HepG2 (cell line): Measurements from ENCODE around the gene TH. TPM values are rescaled to one million over a fixed set of nuclear protein-coding genes. Genes with fewer than 3 reads are reported as not detected.
A peak's percentile ranks its signal among the peaks of the same experiment; 100 is the strongest.

Experiments
- CBFB ChIP-seq: sonication (generic); formaldehyde crosslinking; IDR thresholded peaks from 2 replicates; pipeline ENCODE4 v1.4.0; 2020; ENCODE audit warnings: missing genetic modification reagents
- ELF4 ChIP-seq: sonication (generic); formaldehyde crosslinking; IDR thresholded peaks from 2 replicates; pipeline ENCODE4 v1.5.0; 2020; ENCODE audit warnings: missing genetic modification reagents, mild to moderate bottlenecking, moderate library complexity, borderline replicate concordance
- GABPB1 ChIP-seq: IDR thresholded peaks from 2 replicates; pipeline ENCODE4 v1.6.1; 2016; ENCODE audit warnings: mild to moderate bottlenecking, missing genetic modification reagents, moderate library complexity, missing compliant biosample characterization
- GATA4 ChIP-seq: sonication (generic); IDR thresholded peaks from 2 replicates; pipeline ENCODE4 v1.6.1; 2016; ENCODE audit warnings: antibody characterized with exemption, low read depth, borderline replicate concordance
- HDAC2 ChIP-seq: sonication (generic); formaldehyde crosslinking; IDR thresholded peaks from 2 replicates; pipeline ENCODE4 v1.4.0; 2020; ENCODE audit warnings: missing genetic modification reagents
- HMGXB4 ChIP-seq, 2 experiments: sonication (generic) in 1 of 2; formaldehyde crosslinking in 1 of 2; IDR thresholded peaks; 2 replicates each; pipeline versions ENCODE4 v1.4.0 to v1.6.1; 2018 to 2020; ENCODE audit warnings: missing genetic modification reagents in 2 of 2, borderline replicate concordance in 1 of 2, low read depth in 1 of 2, mild to moderate bottlenecking in 1 of 2, missing biosample characterization in 1 of 2
- HOXD1 ChIP-seq: sonication (generic); formaldehyde crosslinking; IDR thresholded peaks from 2 replicates; pipeline ENCODE4 v1.5.0; 2020; ENCODE audit warnings: missing genetic modification reagents
- MXD4 ChIP-seq: IDR thresholded peaks from 2 replicates; pipeline ENCODE4 v1.6.1; 2016; ENCODE audit warnings: mild to moderate bottlenecking, missing biosample characterization, missing genetic modification reagents
- NFE2L1 ChIP-seq: sonication (generic); formaldehyde crosslinking; IDR thresholded peaks from 2 replicates; pipeline ENCODE4 v1.4.0; 2020; ENCODE audit warnings: missing genetic modification reagents, mild to moderate bottlenecking, borderline replicate concordance
- NR2F2 ChIP-seq: IDR thresholded peaks from 2 replicates; pipeline ENCODE4 v1.6.1; 2012; ENCODE audit warnings: low read depth, inconsistent platforms, borderline replicate concordance
- REL ChIP-seq: sonication (generic); formaldehyde crosslinking; conservative IDR thresholded peaks from 2 replicates; pipeline ENCODE4 v1.8.0; 2022; ENCODE audit warnings: mild to moderate bottlenecking, missing genetic modification reagents, moderate library complexity
- SAFB2 ChIP-seq: sonication (generic); formaldehyde crosslinking; IDR thresholded peaks from 2 replicates; pipeline ENCODE4 v1.5.1; 2020; ENCODE audit warnings: missing genetic modification reagents, low read depth, mild to moderate bottlenecking, borderline replicate concordance
- SP2 ChIP-seq: sonication (generic); formaldehyde crosslinking; IDR thresholded peaks from 2 replicates; pipeline ENCODE4 v1.5.1; 2020; ENCODE audit warnings: mild to moderate bottlenecking, missing genetic modification reagents
- SPEN ChIP-seq: sonication (generic); formaldehyde crosslinking; IDR thresholded peaks from 2 replicates; pipeline ENCODE4 v1.5.1; 2020; ENCODE audit warnings: low read depth, mild to moderate bottlenecking, missing genetic modification reagents
- TFDP1 ChIP-seq: IDR thresholded peaks from 2 replicates; pipeline ENCODE4 v1.6.1; 2016; ENCODE audit warnings: missing compliant biosample characterization, missing genetic modification reagents, borderline replicate concordance
- TOE1 ChIP-seq: sonication (generic); formaldehyde crosslinking; IDR thresholded peaks from 2 replicates; pipeline ENCODE4 v1.4.0; 2020; ENCODE audit warnings: mild to moderate bottlenecking, missing genetic modification reagents
- ZHX1 ChIP-seq: sonication (generic); formaldehyde crosslinking; IDR thresholded peaks from 2 replicates; pipeline ENCODE4 v1.8.1; 2022; ENCODE audit warnings: low read depth, mild to moderate bottlenecking, missing genetic modification reagents
- ZMYM3 ChIP-seq: sonication (generic); formaldehyde crosslinking; IDR thresholded peaks from 2 replicates; pipeline ENCODE4 v1.5.1; 2020; ENCODE audit warnings: mild to moderate bottlenecking, missing genetic modification reagents
- ZNF460 ChIP-seq: sonication (generic); formaldehyde crosslinking; IDR thresholded peaks from 2 replicates; pipeline ENCODE4 v1.5.1; 2020; ENCODE audit warnings: missing genetic modification reagents, mild to moderate bottlenecking, borderline replicate concordance
- ZNF616 ChIP-seq: sonication (generic); formaldehyde crosslinking; IDR thresholded peaks from 2 replicates; pipeline ENCODE4 v1.5.0; 2020; ENCODE audit warnings: low read depth, mild to moderate bottlenecking, missing genetic modification reagents
- ZNF782 ChIP-seq: sonication (generic); formaldehyde crosslinking; IDR thresholded peaks from 2 replicates; pipeline ENCODE4 v1.4.0; 2020; ENCODE audit warnings: missing genetic modification reagents, mild to moderate bottlenecking, borderline replicate concordance
- ZNF788 ChIP-seq: sonication (generic); formaldehyde crosslinking; IDR thresholded peaks from 2 replicates; pipeline ENCODE4 v1.5.0; 2020; ENCODE audit warnings: mild to moderate bottlenecking, missing genetic modification reagents, borderline replicate concordance
- ZNF841 ChIP-seq: sonication (generic); formaldehyde crosslinking; IDR thresholded peaks from 2 replicates; pipeline ENCODE4 v1.8.1; 2023; ENCODE audit warnings: missing genetic modification reagents, borderline replicate concordance
- polyA plus RNA-seq, 8 experiments: library from polyadenylated mRNA; depleted of rRNA in 3 of 8; stranded (reverse) in 7 of 8; unstranded in 1 of 8; fragments of >200 nt; fragmentation: Illumina TruSeq in 4 of 8; extraction: Trizol in 4 of 8; gene quantifications; 2 replicates each; pipeline versions ENCODE4 v1.2.1 to v1.2.3, GENCODE V29; 2011 to 2016; ENCODE audit warnings: low read depth in 4 of 8, missing spikeins in 1 of 8, mixed read lengths in 1 of 8; ENCODE audit not compliant: insufficient read depth in 1 of 8
- total RNA-seq, 5 experiments: library from RNA; depleted of rRNA; stranded (reverse); fragments of >200 nt; fragmentation: Illumina TruSeq; extraction: Trizol; gene quantifications; 2 replicates each; pipeline ENCODE4 v1.2.3, GENCODE V29; 2016; ENCODE audit warnings: low read depth in 1 of 5
- TF ChIP-seq, protein P1 (sequence below): sonication (generic); formaldehyde crosslinking; conservative IDR thresholded peaks from 2 replicates; pipeline ENCODE4 v1.8.0; 2022; ENCODE audit warnings: missing genetic modification reagents

Gene TH
- total and polyA plus RNA-seq, 2 of the 13 experiments (the other 11 are each of a cell fraction or from before 2014, with no cell fraction given) = 0.36 TPM; not detected in 1

- TF ChIP-seq ZNF782 (CRISPR knock-in tag) (no peak), TOE1 (CRISPR knock-in tag) (no peak; the same call in 1 of the 2 replicates), SP2 (CRISPR knock-in tag) (no peak), ZNF460 (no peak), SPEN (CRISPR knock-in tag) (no peak; the same call in 1 of the 2 replicates), GATA4 (no peak), REL (CRISPR knock-in tag) (no peak; the same call in 1 of the 2 replicates), ZHX1 (no peak), ELF4 (CRISPR knock-in tag) (no peak), HDAC2 (CRISPR knock-in tag) (no peak), NFE2L1 (CRISPR knock-in tag) (no peak), NR2F2 (no peak), SAFB2 (CRISPR knock-in tag) (no peak), HOXD1 (CRISPR knock-in tag) (no peak; the same call in 1 of the 2 replicates), MXD4 (CRISPR knock-in tag) (0 out of 2 replicates have a peak, but pooled peaks have one; percentile 7), ZNF841 (CRISPR knock-in tag) (no peak; the same call in 1 of the 2 replicates), ZNF788 (no peak), ZMYM3 (CRISPR knock-in tag) (no peak), TFDP1 (no peak), CBFB (CRISPR knock-in tag) (no peak), GABPB1 (CRISPR knock-in tag) (0 out of 2 replicates have a peak, but pooled peaks have one; percentile 1), ZNF616 (CRISPR knock-in tag) (no peak), HMGXB4 (CRISPR knock-in tag; IDR thresholded peaks at IDR 0.05; ENCODE audit: borderline replicate concordance in 1 of 2, low read depth in 1 of 2) (peak in 1 of 2 experiments; percentile 29; a peak in 1 of 4 replicates)
- TF ChIP-seq, protein P1, sequence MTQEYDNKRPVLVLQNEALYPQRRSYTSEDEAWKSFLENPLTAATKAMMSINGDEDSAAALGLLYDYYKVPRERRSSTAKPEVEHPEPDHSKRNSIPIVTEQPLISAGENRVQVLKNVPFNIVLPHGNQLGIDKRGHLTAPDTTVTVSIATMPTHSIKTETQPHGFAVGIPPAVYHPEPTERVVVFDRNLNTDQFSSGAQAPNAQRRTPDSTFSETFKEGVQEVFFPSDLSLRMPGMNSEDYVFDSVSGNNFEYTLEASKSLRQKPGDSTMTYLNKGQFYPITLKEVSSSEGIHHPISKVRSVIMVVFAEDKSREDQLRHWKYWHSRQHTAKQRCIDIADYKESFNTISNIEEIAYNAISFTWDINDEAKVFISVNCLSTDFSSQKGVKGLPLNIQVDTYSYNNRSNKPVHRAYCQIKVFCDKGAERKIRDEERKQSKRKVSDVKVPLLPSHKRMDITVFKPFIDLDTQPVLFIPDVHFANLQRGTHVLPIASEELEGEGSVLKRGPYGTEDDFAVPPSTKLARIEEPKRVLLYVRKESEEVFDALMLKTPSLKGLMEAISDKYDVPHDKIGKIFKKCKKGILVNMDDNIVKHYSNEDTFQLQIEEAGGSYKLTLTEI = no peak
Observed at GRCh38 chr11:2129308-2129698, 42.3 kb downstream of the TH start (continued).
